ENCODE data around the gene SPACA6.
A peak's percentile ranks its signal among the peaks of the same experiment; 100 is the strongest.

The SPACA6 gene

GRCh38 chr19:51699170-51699569 is 6.0 kb downstream of the SPACA6 start:
- no peak for TF ChIP-seq CTCF (IDR thresholded peaks at IDR 0.05; ENCODE audit: insufficient read depth, low read length, poor library complexity, severe bottlenecking)
- no peaks in the 10 kb centered on the region for H3K36me3 ChIP-seq (ENCODE audit: control insufficient read depth, insufficient read depth, low read length)
- no peak overlapping the region for H3K4me3 ChIP-seq (replicated peaks; ENCODE audit: low read depth, low read length)
- DNase-seq (ENCODE audit: extremely low read depth, insufficient read length): no peak
- H3K27me3 ChIP-seq (replicated peaks; ENCODE audit: control insufficient read depth, insufficient read depth, low read length): no peaks in the 10 kb centered on the region; the same call in 1 of the 2 replicates

DNA sequence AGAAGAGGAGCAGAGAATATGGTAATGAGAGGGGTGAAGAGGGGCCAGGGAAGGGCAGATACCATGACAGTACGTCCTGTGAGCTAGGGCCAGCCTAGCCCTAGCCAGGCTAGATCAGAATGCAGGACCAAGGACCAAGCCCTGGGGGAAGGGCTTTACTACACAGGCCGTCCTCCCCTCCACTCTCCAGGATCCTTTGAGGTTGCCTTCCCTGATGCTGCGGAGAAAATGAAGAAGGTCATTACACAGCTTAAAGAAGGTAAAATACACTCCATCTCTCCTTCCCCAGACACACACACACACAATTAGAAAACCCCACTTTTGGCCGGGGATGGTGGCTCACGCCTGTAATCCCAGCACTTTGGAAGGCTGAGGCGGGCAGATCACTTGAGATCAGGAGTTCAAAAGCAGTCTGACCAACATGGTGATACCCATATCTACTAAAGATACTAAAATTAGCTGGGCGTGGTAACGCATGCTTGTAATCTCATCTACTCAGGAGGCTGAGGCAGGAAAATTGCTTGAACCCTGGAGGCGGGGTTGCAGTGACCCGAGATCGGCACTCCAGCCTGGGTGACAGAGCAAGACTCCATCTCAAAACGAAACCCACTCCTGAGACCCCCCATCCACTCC is 8.5 kb downstream of the SPACA6 start:
- H3K36me3 ChIP-seq (ENCODE audit: control insufficient read depth, insufficient read depth, low read length): no peaks in the 10 kb centered on the region
- DNase-seq (ENCODE audit: extremely low read depth, insufficient read length): no peak
- H3K4me3 ChIP-seq (replicated peaks; ENCODE audit: low read depth, low read length): no peak overlapping the region
- no peak for TF ChIP-seq CTCF (IDR thresholded peaks at IDR 0.05; ENCODE audit: insufficient read depth, low read length, poor library complexity, severe bottlenecking)
- no peaks in the 10 kb centered on the region for H3K27me3 ChIP-seq (replicated peaks; ENCODE audit: control insufficient read depth, insufficient read depth, low read length)

DNA sequence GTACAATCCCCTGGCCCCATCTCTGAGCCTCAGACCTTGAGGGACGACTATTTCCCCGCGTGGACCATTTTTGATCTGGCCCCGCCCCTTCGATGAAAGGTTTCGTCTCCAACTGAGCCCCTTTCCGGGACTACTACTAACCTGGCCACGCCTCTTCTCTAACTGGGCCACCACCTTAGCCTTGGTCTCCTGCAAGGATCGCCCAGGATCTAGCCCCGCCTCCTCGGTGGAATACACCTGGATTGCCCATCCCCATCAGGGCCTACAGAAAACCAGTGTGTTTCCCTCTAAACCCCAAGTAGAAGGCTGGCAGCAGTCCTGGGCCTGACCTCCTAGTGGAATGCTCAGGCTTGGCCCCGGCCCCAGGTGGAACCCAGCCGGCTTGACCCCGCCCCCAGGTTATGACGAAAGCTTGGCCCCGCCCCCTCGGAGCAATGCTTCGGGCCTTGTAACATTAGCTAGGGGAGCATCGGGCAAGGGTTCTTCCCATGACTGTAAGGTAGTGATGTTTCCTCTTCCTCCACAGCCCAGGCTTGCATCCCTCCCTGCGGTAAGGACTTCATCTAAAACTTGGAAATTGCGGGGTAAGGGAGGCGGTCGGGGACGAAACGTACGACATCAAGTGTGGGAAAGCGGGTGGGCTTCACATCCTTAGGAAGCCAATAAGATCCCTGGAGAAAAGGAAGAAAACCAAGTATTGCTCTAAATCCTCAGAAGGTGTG is 9.1 kb downstream of the SPACA6 start:
- no peak for TF ChIP-seq CTCF (IDR thresholded peaks at IDR 0.05; ENCODE audit: insufficient read depth, low read length, poor library complexity, severe bottlenecking)
- Histone ChIP-seq H3K4me3 (replicated peaks; ENCODE audit: low read depth, low read length) (no peak overlapping the region), H3K36me3 (ENCODE audit: control insufficient read depth, insufficient read depth, low read length) (no peaks in the 10 kb centered on the region), H3K27me3 (replicated peaks; ENCODE audit: control insufficient read depth, insufficient read depth, low read length) (no peaks in the 10 kb centered on the region)
- no peak for DNase-seq (ENCODE audit: extremely low read depth, insufficient read length)

DNA sequence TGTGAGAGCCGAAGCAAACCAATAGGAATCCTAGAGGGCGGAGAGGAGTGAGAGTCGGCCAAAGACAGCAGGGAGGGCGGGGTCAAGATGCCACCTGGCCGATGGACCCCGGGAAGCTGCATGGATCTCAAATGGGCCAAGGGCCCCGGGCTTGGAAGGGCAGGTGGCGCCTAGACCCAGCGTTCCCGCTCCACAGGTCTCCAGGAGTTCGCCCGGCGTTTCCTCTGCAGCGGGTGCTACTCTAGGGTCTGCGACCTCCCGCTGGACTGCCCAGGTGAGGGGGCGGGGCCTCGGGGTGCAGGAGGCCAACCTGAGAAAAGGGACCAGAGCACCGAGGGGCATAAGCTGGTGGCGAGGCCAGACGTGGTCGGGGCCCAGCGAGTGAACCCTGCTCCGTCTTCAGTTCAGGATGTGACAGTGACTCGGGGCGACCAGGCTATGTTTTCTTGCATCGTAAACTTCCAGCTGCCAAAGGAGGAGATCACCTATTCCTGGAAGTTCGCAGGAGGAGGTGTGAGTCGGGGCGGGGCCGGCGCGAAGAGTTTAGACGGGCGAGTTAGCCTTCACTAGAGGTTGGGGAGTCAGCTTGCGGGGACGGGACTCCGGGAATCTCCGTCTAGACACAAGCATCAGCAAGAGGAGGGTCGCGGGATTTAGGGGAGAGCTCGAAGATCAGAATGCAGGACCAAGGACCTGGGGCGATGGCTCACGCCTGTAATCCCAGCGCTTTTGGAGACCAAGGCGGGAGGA is 9.9 kb downstream of the SPACA6 start:
- TF ChIP-seq CTCF (IDR thresholded peaks at IDR 0.05; ENCODE audit: insufficient read depth, low read length, poor library complexity, severe bottlenecking): no peak
- Histone ChIP-seq H3K27me3 (replicated peaks; ENCODE audit: control insufficient read depth, insufficient read depth, low read length) (no peaks in the 10 kb centered on the region), H3K4me3 (replicated peaks; ENCODE audit: low read depth, low read length) (peak overlapping the region; percentile 90; the same call in 1 of the 2 replicates), H3K36me3 (ENCODE audit: control insufficient read depth, insufficient read depth, low read length) (no peaks in the 10 kb centered on the region)
- no peak for DNase-seq (ENCODE audit: extremely low read depth, insufficient read length)

GRCh38 chr19:51703575-51704515 is 10.7 kb downstream of the SPACA6 start:
- no peaks in the 10 kb centered on the region for H3K36me3 ChIP-seq (ENCODE audit: control insufficient read depth, insufficient read depth, low read length)
- no peaks in the 10 kb centered on the region for H3K27me3 ChIP-seq (replicated peaks; ENCODE audit: control insufficient read depth, insufficient read depth, low read length)
- peak; percentile 62 for TF ChIP-seq CTCF (IDR thresholded peaks at IDR 0.05; ENCODE audit: insufficient read depth, low read length, poor library complexity, severe bottlenecking)
- peak overlapping the region; percentile 90 for H3K4me3 ChIP-seq (replicated peaks; ENCODE audit: low read depth, low read length)
- DNase-seq (ENCODE audit: extremely low read depth, insufficient read length): peak; percentile 97

All from GM06990 (cell line).